Measurements from ENCODE around the gene DENND4A. TPM values are rescaled to one million over a fixed set of nuclear protein-coding genes. Genes with fewer than 3 reads are reported as not detected.
"Not testable (repeated sequence)": the region's sequence is repeated elsewhere in the genome, so short reads cannot be mapped to it uniquely, and the experiment has no call there.

The DENND4A gene
- total RNA-seq, 1 donor from 2014 or later = 17.5 TPM

DNA sequence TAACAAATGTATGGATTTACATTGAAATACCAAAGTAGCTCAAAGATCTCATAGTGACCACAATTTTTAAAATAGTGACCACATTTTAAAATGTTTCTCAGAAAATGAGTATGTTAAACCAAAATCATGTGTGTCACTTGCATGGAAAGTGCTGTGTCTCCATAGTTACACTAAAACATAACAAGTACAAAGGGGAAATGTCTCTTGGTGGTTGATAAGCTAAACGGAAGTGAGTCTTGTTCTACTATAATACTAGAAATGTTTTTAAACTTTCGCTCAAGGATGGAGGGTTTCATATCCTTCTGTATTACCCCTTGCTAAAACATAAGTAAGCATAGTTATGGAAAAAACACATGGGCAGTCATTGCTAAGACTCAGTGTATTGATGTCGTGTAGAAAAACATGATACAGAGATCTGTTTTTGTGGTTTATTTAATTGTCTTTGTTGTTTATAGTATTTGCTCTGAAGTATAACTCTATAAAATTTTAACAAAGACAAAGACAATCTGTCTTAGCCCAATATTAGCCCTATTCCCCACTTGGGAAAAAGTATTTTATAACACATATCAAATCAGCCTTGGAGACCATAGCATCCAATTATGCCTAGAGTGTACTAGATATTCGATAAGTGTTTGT, 27.0 kb upstream of the DENND4A start:
- no peak overlapping the region for H3K27ac Mint-ChIP-seq

DNA sequence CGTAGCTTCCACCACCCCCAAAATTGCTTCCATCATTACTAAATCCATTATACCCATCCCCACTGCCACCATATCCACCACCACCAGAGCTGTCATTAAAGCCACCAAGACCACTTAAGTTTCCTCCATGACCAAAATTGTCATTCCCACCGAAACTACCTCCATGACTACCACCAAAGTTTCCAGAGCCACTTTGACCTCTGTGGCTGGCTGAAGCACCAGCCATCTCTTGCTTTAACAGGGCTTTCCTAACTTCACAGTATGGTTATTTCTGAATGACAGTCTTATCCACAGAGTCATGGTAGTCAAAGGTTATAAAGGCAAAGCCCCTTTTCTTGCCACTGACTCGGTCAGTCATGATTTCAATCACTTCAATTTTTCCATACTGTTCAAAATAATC, 24.3 kb upstream of the DENND4A start:
- no peaks in the 10 kb centered on the region for H3K4me1 Mint-ChIP-seq (ENCODE audit: low read depth)
- H3K4me3 Mint-ChIP-seq (ENCODE audit: low read depth) = no peak overlapping the region
- no peak overlapping the region for H3K27ac Mint-ChIP-seq
- TF ChIP-seq, protein P1, sequence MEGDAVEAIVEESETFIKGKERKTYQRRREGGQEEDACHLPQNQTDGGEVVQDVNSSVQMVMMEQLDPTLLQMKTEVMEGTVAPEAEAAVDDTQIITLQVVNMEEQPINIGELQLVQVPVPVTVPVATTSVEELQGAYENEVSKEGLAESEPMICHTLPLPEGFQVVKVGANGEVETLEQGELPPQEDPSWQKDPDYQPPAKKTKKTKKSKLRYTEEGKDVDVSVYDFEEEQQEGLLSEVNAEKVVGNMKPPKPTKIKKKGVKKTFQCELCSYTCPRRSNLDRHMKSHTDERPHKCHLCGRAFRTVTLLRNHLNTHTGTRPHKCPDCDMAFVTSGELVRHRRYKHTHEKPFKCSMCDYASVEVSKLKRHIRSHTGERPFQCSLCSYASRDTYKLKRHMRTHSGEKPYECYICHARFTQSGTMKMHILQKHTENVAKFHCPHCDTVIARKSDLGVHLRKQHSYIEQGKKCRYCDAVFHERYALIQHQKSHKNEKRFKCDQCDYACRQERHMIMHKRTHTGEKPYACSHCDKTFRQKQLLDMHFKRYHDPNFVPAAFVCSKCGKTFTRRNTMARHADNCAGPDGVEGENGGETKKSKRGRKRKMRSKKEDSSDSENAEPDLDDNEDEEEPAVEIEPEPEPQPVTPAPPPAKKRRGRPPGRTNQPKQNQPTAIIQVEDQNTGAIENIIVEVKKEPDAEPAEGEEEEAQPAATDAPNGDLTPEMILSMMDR (IDR thresholded peaks at IDR 0.05; ENCODE audit: unreplicated experiment) = no peak
- H3K27me3 Mint-ChIP-seq = no peaks in the 10 kb centered on the region
- peaks cover 3% of the 10 kb centered on the region for H3K9me3 Mint-ChIP-seq (ENCODE audit: low read depth)
- H3K36me3 Mint-ChIP-seq (ENCODE audit: insufficient read depth) = no peaks in the 10 kb centered on the region
- no peak for DNase-seq (ENCODE audit: low spot score, unreplicated experiment)

More for the DNA sequence above, 27.0 kb upstream of the DENND4A start:
- TF ChIP-seq, protein P1 (IDR thresholded peaks at IDR 0.05; ENCODE audit: unreplicated experiment) = no peak
- H3K27me3 Mint-ChIP-seq = no peaks in the 10 kb centered on the region
- no peaks in the 10 kb centered on the region for H3K9me3 Mint-ChIP-seq (ENCODE audit: low read depth)
- DNase-seq (ENCODE audit: low spot score, unreplicated experiment) = no peak
- H3K36me3 Mint-ChIP-seq (ENCODE audit: insufficient read depth) = no peaks in the 10 kb centered on the region
- H3K4me1 Mint-ChIP-seq (ENCODE audit: low read depth) = peaks cover under 1% of the 10 kb centered on the region
- no peak overlapping the region for H3K4me3 Mint-ChIP-seq (ENCODE audit: low read depth)

DNA sequence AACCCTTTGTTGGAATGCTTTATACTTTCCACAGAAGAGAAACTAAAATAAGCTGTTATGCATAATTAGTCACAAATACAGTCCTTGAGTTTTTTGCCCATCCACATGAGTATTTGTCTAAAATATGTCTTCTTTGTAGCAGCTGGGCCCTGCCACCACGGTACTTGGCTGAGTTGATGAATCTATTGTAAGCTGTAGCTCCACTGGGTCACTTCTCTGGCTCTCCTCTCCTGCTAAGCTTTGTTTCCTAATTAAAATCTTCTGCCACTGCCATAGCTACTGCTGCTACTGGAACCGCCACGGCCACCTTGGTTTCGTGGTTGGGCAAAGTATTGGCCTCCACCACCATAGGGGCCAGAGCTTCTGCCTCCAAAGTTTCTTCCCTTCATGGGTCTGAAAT, 23.9 kb upstream of the DENND4A start:
- not testable (repeated sequence) for H3K9me3 Mint-ChIP-seq (ENCODE audit: low read depth); H3K4me1 Mint-ChIP-seq (ENCODE audit: low read depth); DNase-seq (ENCODE audit: low spot score, unreplicated experiment)

DNA sequence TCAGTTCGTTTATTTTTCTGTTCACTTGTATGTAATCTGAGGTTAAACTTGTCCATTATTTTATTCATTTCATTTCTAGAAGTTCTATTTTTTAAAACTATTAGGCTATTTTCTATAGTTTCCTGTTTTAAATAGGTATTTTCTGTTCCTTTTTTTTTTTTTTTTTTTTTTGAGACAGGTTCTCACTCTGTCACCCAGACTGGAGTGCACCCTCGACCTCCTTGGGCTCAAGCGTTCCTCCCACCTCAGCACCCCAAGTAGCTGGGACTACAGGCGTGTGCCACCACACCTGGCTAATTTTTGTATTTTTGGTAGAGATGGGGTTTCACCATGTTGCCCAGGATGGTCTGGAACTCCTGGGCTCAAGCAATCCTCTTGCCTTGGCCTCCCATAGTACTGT, 22.2 kb upstream of the DENND4A start:
- not testable (repeated sequence) for H3K36me3 Mint-ChIP-seq (ENCODE audit: insufficient read depth); H3K4me1 Mint-ChIP-seq (ENCODE audit: low read depth); H3K4me3 Mint-ChIP-seq (ENCODE audit: low read depth); H3K27me3 Mint-ChIP-seq; DNase-seq (ENCODE audit: low spot score, unreplicated experiment); H3K9me3 Mint-ChIP-seq (ENCODE audit: low read depth); H3K27ac Mint-ChIP-seq

More for the DNA sequence above, 23.9 kb upstream of the DENND4A start:
- H3K27ac Mint-ChIP-seq; H3K27me3 Mint-ChIP-seq; H3K4me3 Mint-ChIP-seq (ENCODE audit: low read depth); H3K36me3 Mint-ChIP-seq (ENCODE audit: insufficient read depth): not testable (repeated sequence)

DNA sequence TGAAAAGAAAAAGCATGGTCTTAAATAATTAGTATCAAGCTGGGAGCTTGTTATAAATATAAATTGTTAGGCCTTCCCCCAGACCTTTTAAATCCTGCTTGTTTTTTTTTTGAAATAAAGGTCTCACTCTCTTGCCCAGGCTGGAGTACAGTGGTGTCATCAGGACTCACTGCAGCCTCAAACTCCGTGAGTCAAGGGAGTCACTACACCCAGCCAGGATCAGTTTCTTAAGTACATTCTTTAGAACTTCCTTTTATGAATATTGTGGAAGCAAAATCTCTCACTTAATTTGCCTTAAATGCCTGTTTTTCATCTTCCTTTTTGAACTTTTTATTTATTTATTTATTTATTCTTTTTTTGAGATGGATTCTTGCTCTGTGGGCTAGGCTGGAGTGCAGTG, 20.8 kb upstream of the DENND4A start:
- H3K4me3 Mint-ChIP-seq (ENCODE audit: low read depth) = no peak overlapping the region
- TF ChIP-seq, protein P1 (IDR thresholded peaks at IDR 0.05; ENCODE audit: unreplicated experiment) = no peak
- H3K27me3 Mint-ChIP-seq = no peaks in the 10 kb centered on the region
- no peak overlapping the region for H3K27ac Mint-ChIP-seq
- no peaks in the 10 kb centered on the region for H3K36me3 Mint-ChIP-seq (ENCODE audit: insufficient read depth)
- H3K4me1 Mint-ChIP-seq (ENCODE audit: low read depth) = no peaks in the 10 kb centered on the region
- peaks cover 3% of the 10 kb centered on the region for H3K9me3 Mint-ChIP-seq (ENCODE audit: low read depth)
- DNase-seq (ENCODE audit: low spot score, unreplicated experiment) = no peak

DNA sequence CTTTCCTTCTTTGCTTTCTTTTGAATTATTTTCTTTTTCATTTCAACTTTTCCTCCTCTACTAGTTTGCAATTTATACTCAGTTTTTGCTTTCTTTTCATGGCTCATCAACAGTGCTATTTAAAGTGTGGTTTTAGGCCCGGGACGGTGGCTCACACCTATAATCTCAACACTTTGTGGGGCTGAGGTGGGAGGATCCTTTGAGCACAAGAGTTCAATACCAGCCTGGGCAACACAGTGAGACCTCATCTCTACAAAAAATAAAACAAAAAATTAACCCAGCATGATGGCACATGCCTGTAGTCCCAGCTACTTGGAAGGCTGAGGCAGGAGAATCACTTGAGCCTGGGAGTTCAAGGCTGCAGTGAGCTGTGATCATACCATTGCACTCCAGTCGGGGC, 20.4 kb upstream of the DENND4A start:
- Mint-ChIP-seq H3K36me3 (ENCODE audit: insufficient read depth) (no peaks in the 10 kb centered on the region), H3K9me3 (ENCODE audit: low read depth) (peaks cover 3% of the 10 kb centered on the region), H3K4me3 (ENCODE audit: low read depth) (no peak overlapping the region), H3K27me3 (no peaks in the 10 kb centered on the region), H3K4me1 (ENCODE audit: low read depth) (no peaks in the 10 kb centered on the region), H3K27ac (no peak overlapping the region)
- TF ChIP-seq, protein P1 (IDR thresholded peaks at IDR 0.05; ENCODE audit: unreplicated experiment) = no peak
- DNase-seq (ENCODE audit: low spot score, unreplicated experiment) = no peak
